IMR-90 (cell line): ENCODE data around the gene KAZALD1. TPM values are rescaled to one million over a fixed set of nuclear protein-coding genes. Genes with fewer than 3 reads are reported as not detected.

Experiments
- ATAC-seq: fragments of 200-7000 bp; cut with Tn5 transposase; 2 replicates; pipeline ENCODE4 v1.9.1; 2020; ENCODE audit warnings: low read depth, mild to moderate bottlenecking, moderate library complexity
- BruUV-seq: library from RNA; stranded (reverse); fragments of 400-500 nt; replicated peaks from 2 replicates; lab custom pipeline; 2021; lab: Mats Ljungman, UMichigan
- CTCF ChIA-PET: fragments of 300-600 bp; formaldehyde crosslinking; extraction: SDS; loops from one replicate; lab custom pipeline; 2021; ENCODE audit warnings: antibody characterized with exemption; lab: Yijun Ruan, JAX
- POLR2A ChIA-PET: fragments of 300-600 bp; sonication (Branson Sonifier 250); formaldehyde crosslinking; loops from one replicate; lab custom pipeline; 2022; ENCODE audit warnings: antibody characterized with exemption; ENCODE audit not compliant: unreplicated experiment; lab: Charles Lee
- DNase-seq: peaks from one replicate; pipeline ENCODE4 v3.0.0; 2013
- H2AFZ ChIP-seq: replicated peaks from 2 replicates; pipeline ENCODE3; 2013; ENCODE audit warnings: low read length, mild to moderate bottlenecking; ENCODE audit not compliant: poor library complexity
- H2AK5ac ChIP-seq: 2 replicates; pipeline ENCODE4 v1.6.1; 2013; ENCODE audit warnings: low read depth, low read length, inconsistent platforms
- H2AK9ac ChIP-seq: replicated peaks from 2 replicates; pipeline ENCODE3; 2013; ENCODE audit warnings: mild to moderate bottlenecking, low read depth, low read length, moderate library complexity; ENCODE audit not compliant: poor library complexity
- H2BK120ac ChIP-seq: 2 replicates; pipeline ENCODE4 v1.6.1; 2013; ENCODE audit warnings: low read depth, low read length, inconsistent platforms
- H2BK15ac ChIP-seq: 3 replicates; pipeline ENCODE4 v1.6.1; 2013; ENCODE audit warnings: low read depth, low read length, inconsistent platforms
- H2BK20ac ChIP-seq: 2 replicates; pipeline ENCODE4 v1.6.1; 2013; ENCODE audit warnings: low read depth, mild to moderate bottlenecking, inconsistent platforms, low read length, moderate library complexity
- H2BK5ac ChIP-seq: 2 replicates; pipeline ENCODE4 v1.6.1; 2013; ENCODE audit warnings: mild to moderate bottlenecking, low read depth, low read length, inconsistent platforms; ENCODE audit not compliant: poor library complexity, severe bottlenecking
- H3K14ac ChIP-seq: replicated peaks from 2 replicates; pipeline ENCODE4 v1.6.1; 2013; ENCODE audit warnings: low read depth, low read length, inconsistent platforms
- H3K18ac ChIP-seq: 2 replicates; pipeline ENCODE4 v1.6.1; 2013; ENCODE audit warnings: low read depth, low read length, control low read depth
- H3K23ac ChIP-seq: 2 replicates; pipeline ENCODE4 v1.6.1; 2013; ENCODE audit warnings: low read depth, low read length, inconsistent platforms
- H3K27ac ChIP-seq: 2 replicates; pipeline ENCODE4 v1.5.1; 2013; ENCODE audit warnings: mild to moderate bottlenecking, control low read depth, low read length; ENCODE audit not compliant: insufficient read depth
- H3K27me3 ChIP-seq: 2 replicates; pipeline ENCODE4 v1.6.1; 2013; ENCODE audit warnings: low read length; ENCODE audit not compliant: control insufficient read depth, insufficient read depth
- H3K36me3 ChIP-seq: 2 replicates; pipeline ENCODE4 v1.6.1; 2013; ENCODE audit warnings: low read length, mixed read lengths; ENCODE audit not compliant: control insufficient read depth, insufficient read depth
- H3K4ac ChIP-seq: 2 replicates; pipeline ENCODE4 v1.6.1; 2013; ENCODE audit warnings: low read depth, low read length, inconsistent platforms
- H3K4me1 ChIP-seq: 2 replicates; pipeline ENCODE4 v1.6.1; 2013; ENCODE audit warnings: low read length, mixed read lengths; ENCODE audit not compliant: control insufficient read depth, insufficient read depth
- H3K4me2 ChIP-seq: 2 replicates; pipeline ENCODE4 v1.6.1; 2013; ENCODE audit warnings: low read depth, mild to moderate bottlenecking, control low read depth, low read length, moderate library complexity
- H3K4me3 ChIP-seq: 2 replicates; pipeline ENCODE4 v1.5.1; 2013; ENCODE audit warnings: low read depth, mild to moderate bottlenecking, control low read depth, low read length, moderate library complexity; ENCODE audit not compliant: insufficient read depth
- H3K56ac ChIP-seq: 2 replicates; pipeline ENCODE4 v1.6.1; 2013; ENCODE audit warnings: low read length, inconsistent platforms; ENCODE audit not compliant: insufficient read depth; ENCODE audit errors: extremely low read depth
- H3K79me1 ChIP-seq, 2 experiments: 2 replicates each; pipeline ENCODE4 v1.6.1; 2013; ENCODE audit warnings: low read length in 2 of 2, inconsistent platforms in 1 of 2, low read depth in 1 of 2
- H3K9ac ChIP-seq: 2 replicates; pipeline ENCODE4 v1.6.1; 2013; ENCODE audit warnings: low read depth, low read length, control low read depth
- H3K9me1 ChIP-seq: 2 replicates; pipeline ENCODE4 v1.6.1; 2013; ENCODE audit warnings: low read length, inconsistent platforms; ENCODE audit not compliant: insufficient read depth
- H3K9me3 ChIP-seq: 2 replicates; pipeline ENCODE4 v1.6.1; 2013; ENCODE audit warnings: low read length; ENCODE audit not compliant: control insufficient read depth, insufficient read depth
- H4K20me1 ChIP-seq: 2 replicates; pipeline ENCODE4 v1.6.1; 2013; ENCODE audit warnings: low read length, inconsistent platforms; ENCODE audit not compliant: insufficient read depth
- H4K5ac ChIP-seq: 2 replicates; pipeline ENCODE4 v1.6.1; 2013; ENCODE audit warnings: mild to moderate bottlenecking, low read depth, low read length, control low read depth
- H4K8ac ChIP-seq, 2 experiments: 2 replicates each; pipeline ENCODE4 v1.6.1; 2013; ENCODE audit warnings: low read depth in 2 of 2, low read length in 2 of 2, control low read depth in 1 of 2, inconsistent platforms in 1 of 2
- H4K91ac ChIP-seq: 2 replicates; pipeline ENCODE4 v1.6.1; 2013; ENCODE audit warnings: low read depth, low read length, inconsistent platforms; ENCODE audit not compliant: insufficient read depth
- BHLHE40 ChIP-seq: fragments of 150-350 bp; IDR thresholded peaks from 2 replicates; pipeline ENCODE4 v1.6.1; 2016; ENCODE audit warnings: mild to moderate bottlenecking, low read depth, low read length
- FOS ChIP-seq: fragments of 150-350 bp; IDR thresholded peaks from 2 replicates; pipeline ENCODE4 v1.6.1; 2016; ENCODE audit warnings: low read depth, low read length
- WGBS, 2 experiments: methylation state at CpG; one replicate each; pipeline versions ENCODE4 v1.1.5 to v1.1.7; 2013; ENCODE audit warnings: missing lambda C conversion rate in 2 of 2; ENCODE audit not compliant: insufficient read length in 1 of 2; ENCODE audit errors: extremely low coverage in 2 of 2; 5-methylcytosine and 5-hydroxymethylcytosine counted together
- dilution Hi-C: fragments of 300-500 bp; cut with HindIII; formaldehyde crosslinking; loops from one replicate; pipeline ENCODE4 v1.14.3; 2018; ENCODE audit warnings: low sequenced_read_pairs; ENCODE audit not compliant: unreplicated experiment
- in situ Hi-C: fragments of 300-500 bp; cut with MboI; formaldehyde crosslinking; loops from 3 replicates; pipeline ENCODE4 v1.14.3; 2019; ENCODE audit warnings: low sequenced_read_pairs, inconsistent platforms, mixed read lengths
- intact Hi-C: fragments of 100-400 bp; cut with micrococcal nuclease; formaldehyde crosslinking; loops from 2 replicates; pipeline ENCODE4 v1.10.0; 2022
- polyA plus RNA-seq, 3 experiments: library from polyadenylated mRNA; depleted of rRNA; stranded (reverse); fragments of >200 nt; gene quantifications; 2 replicates each; pipeline ENCODE4 v1.2.3, GENCODE V29; 2012; ENCODE audit warnings: low replicate concordance in 1 of 3
- total RNA-seq: library from RNA; depleted of rRNA; stranded (reverse); fragments of >200 nt; gene quantifications from 2 replicates; pipeline ENCODE4 v1.2.3, GENCODE V29; 2012
- TF ChIP-seq, protein P1 (sequence below): fragments of 150-350 bp; IDR thresholded peaks from 2 replicates; pipeline ENCODE4 v1.6.1; 2016; ENCODE audit warnings: low read depth, mild to moderate bottlenecking, low read length, moderate library complexity, borderline replicate concordance

The KAZALD1 gene
- total and polyA plus RNA-seq, 2 of the 4 experiments (the other 2 are of a cell fraction): 9.1 to 18.6 TPM

DNA sequence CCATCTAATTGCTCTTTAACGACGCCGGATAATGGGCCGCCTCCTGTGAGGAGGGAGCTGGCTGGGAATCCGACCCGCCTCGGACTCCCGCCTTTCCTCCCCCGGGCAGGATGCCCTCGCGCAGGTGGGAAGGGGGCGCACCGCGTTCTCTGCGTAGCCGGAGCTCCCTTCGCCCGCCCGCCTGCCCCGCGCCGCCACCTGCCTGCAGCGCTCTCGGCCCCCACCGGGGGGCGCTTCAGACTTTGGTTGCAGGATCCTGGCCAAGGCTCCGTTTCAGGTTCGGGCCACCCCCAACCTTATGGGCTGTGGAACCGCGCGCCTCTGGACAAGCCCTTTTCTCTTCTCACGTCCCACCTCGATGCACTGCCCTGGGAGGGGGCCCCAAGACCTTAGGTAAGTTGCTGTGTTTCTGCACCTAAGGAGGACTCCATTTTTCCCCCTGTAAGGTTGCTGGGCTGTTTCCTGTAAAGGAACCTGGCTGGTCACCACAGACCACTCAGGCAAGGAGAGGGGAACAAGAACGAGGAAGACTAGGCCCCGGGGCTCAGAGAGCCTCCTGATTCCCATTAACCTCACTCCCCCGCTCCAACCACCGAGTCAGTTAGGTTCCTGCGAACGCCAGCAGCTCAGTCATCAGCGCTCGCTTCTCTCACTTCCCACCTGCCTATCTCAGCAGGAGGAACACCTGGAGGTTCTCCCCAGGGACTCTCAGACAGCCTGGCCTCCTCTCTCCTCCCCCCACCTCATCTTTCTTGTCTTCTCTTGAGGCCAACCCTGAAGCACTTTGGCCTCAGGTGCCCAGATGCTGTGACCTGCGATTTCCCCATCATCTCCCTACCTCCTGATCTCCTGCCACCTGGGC, 11.3 kb upstream of the KAZALD1 start (continued):
- TF ChIP-seq, protein P1, sequence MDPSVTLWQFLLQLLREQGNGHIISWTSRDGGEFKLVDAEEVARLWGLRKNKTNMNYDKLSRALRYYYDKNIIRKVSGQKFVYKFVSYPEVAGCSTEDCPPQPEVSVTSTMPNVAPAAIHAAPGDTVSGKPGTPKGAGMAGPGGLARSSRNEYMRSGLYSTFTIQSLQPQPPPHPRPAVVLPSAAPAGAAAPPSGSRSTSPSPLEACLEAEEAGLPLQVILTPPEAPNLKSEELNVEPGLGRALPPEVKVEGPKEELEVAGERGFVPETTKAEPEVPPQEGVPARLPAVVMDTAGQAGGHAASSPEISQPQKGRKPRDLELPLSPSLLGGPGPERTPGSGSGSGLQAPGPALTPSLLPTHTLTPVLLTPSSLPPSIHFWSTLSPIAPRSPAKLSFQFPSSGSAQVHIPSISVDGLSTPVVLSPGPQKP: no peak

DNA sequence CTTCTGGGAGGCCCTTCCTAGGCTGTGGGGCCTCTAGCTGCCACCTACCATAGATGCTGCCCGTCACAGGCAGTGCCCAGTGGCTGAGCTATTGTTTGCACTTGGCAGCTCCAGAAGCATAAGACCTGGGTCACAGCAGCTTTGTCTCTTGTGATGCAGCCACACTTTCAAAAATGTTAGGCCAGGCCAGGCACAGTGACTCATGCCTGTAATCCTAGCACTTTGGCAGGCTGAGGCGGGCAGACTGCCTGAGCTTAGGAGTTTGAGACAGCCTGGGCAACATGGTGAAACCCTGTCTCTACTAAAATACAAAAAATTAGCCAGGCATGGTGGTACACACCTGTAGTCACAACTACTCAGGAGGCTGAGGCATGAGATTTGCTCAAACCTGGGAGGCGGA, 9.5 kb upstream of the KAZALD1 start:
- peak overlapping the region; percentile 80 for H2AK9ac ChIP-seq
- ATAC-seq (peak; percentile 78), DNase-seq (peak; percentile 80)
- no peaks in the 10 kb centered on the region for H3K36me3 ChIP-seq
- in situ Hi-C loops: no loop called here
- 0 out of 2 replicates have a peak overlapping the region, but pooled peaks have one; percentile 33 for H3K4ac ChIP-seq
- H3K9ac ChIP-seq: no peak overlapping the region
- no peak overlapping the region for H2BK120ac ChIP-seq
- H3K14ac ChIP-seq: no peak overlapping the region
- H2BK20ac ChIP-seq: no peak overlapping the region
- H3K4me1 ChIP-seq: peaks cover 10% of the 10 kb centered on the region
- H3K56ac ChIP-seq: no peak overlapping the region
- intact Hi-C loops: no loop called here
- peaks cover 19% of the 10 kb centered on the region for H3K27me3 ChIP-seq
- dilution Hi-C loops: no loop called here
- H3K4me3 ChIP-seq: no peak overlapping the region
- no peak overlapping the region for H4K5ac ChIP-seq
- H4K91ac ChIP-seq: no peak overlapping the region
- no peak overlapping the region for H2BK15ac ChIP-seq
- H2AFZ ChIP-seq: peak overlapping the region; percentile 59
- WGBS, 2 experiments: 47% methylated on average over 3 of the region's 3 CpGs; no CpG with 5 or more reads in 1 of the 2 experiments
- POLR2A ChIA-PET: interaction anchor here (0.6 to 1.6 kb wide), 2 partner anchors 9 to 10 kb away, joined by 11 to 22 read pairs; partner anchors contain the start of gene KAZALD1
- TF ChIP-seq FOS: peak; percentile 48; the same call in 1 of the 2 replicates
- no peak for TF ChIP-seq BHLHE40
- H2BK5ac ChIP-seq: no peak overlapping the region
- 0 out of 2 replicates have a peak overlapping the region, but pooled peaks have one; percentile 21 for H3K27ac ChIP-seq
- BruUV-seq: no TSS peak
- H3K9me3 ChIP-seq: no peaks in the 10 kb centered on the region
- no peak overlapping the region for H3K23ac ChIP-seq
- no peak overlapping the region; the same call in 1 of the 2 replicates for H2AK5ac ChIP-seq
- no peak overlapping the region for H3K18ac ChIP-seq
- 0 out of 2 replicates have a peak overlapping the region, but pooled peaks have one; percentile 20 for H3K4me2 ChIP-seq
- no peaks in the 10 kb centered on the region for H4K20me1 ChIP-seq
- peak overlapping the region in 1 of 2 experiments; percentile 62; a peak in 1 of 4 replicates for H4K8ac ChIP-seq
- CTCF ChIA-PET: interaction anchor here (0.9 to 3.2 kb wide), 5 partner anchors 8 to 90 kb away, joined by 3 to 15 read pairs (median 5); partner anchors contain the start of gene KAZALD1
- H3K79me1 ChIP-seq: peaks cover 4 to 13% of the 10 kb centered on the region in 2 experiments; a peak in 3 of 4 replicates
- no peaks in the 10 kb centered on the region for H3K9me1 ChIP-seq
